GM23248 (cell line): ENCODE measurements around the gene PPHLN1. TPM values are rescaled to one million over a fixed set of nuclear protein-coding genes. Genes with fewer than 3 reads are reported as not detected.
A peak's percentile ranks its signal among the peaks of the same experiment; 100 is the strongest.

Experiments used
- DNase-seq: peaks from one replicate; pipeline ENCODE4 v3.0.0-alpha.2; 2015
- H2AFZ ChIP-seq: fragments of 200-600 bp; sonication (generic); 2 replicates; pipeline ENCODE4 v1.6.1; 2016; ENCODE audit warnings: antibody characterized with exemption
- H3F3A ChIP-seq: fragments of 200-600 bp; sonication (generic); 2 replicates; pipeline ENCODE4 v1.6.1; 2016; ENCODE audit warnings: mild to moderate bottlenecking, antibody characterized with exemption, mixed run types; ENCODE audit not compliant: insufficient read depth
- H3K27ac ChIP-seq: fragments of 200-600 bp; sonication (generic); 2 replicates; pipeline ENCODE4 v1.5.1; 2016; ENCODE audit warnings: mild to moderate bottlenecking
- H3K27me3 ChIP-seq: fragments of 200-600 bp; sonication (generic); replicated peaks from 2 replicates; pipeline ENCODE4 v1.6.1; 2016; ENCODE audit warnings: mild to moderate bottlenecking; ENCODE audit not compliant: insufficient read depth
- H3K36me3 ChIP-seq: fragments of 200-600 bp; sonication (generic); 2 replicates; pipeline ENCODE4 v1.6.1; 2016; ENCODE audit warnings: low read depth, mild to moderate bottlenecking
- H3K4me1 ChIP-seq: fragments of 200-600 bp; sonication (generic); 2 replicates; pipeline ENCODE4 v1.6.1; 2016; ENCODE audit warnings: mild to moderate bottlenecking; ENCODE audit not compliant: insufficient read depth
- H3K4me2 ChIP-seq: fragments of 200-600 bp; sonication (generic); one replicate; pipeline ENCODE4 v1.6.1; 2016; ENCODE audit warnings: mild to moderate bottlenecking; ENCODE audit not compliant: unreplicated experiment
- H3K4me3 ChIP-seq: fragments of 200-600 bp; sonication (generic); 2 replicates; pipeline ENCODE4 v1.5.1; 2016; ENCODE audit warnings: mild to moderate bottlenecking
- H3K79me2 ChIP-seq: fragments of 200-600 bp; sonication (generic); 2 replicates; pipeline ENCODE4 v1.6.1; 2016; ENCODE audit warnings: mild to moderate bottlenecking; ENCODE audit not compliant: insufficient read depth
- H3K9ac ChIP-seq: fragments of 200-600 bp; sonication (generic); 2 replicates; pipeline ENCODE4 v1.6.1; 2016; ENCODE audit warnings: mild to moderate bottlenecking
- H3K9me2 ChIP-seq: fragments of 200-600 bp; sonication (generic); 2 replicates; pipeline ENCODE4 v1.6.1; 2016; ENCODE audit warnings: mixed run types, mild to moderate bottlenecking, moderate library complexity; ENCODE audit not compliant: insufficient read depth
- H3K9me3 ChIP-seq: fragments of 200-600 bp; sonication (generic); one replicate; pipeline ENCODE4 v1.6.1; 2017; ENCODE audit warnings: low read depth
- H4K20me1 ChIP-seq: fragments of 200-600 bp; sonication (generic); 2 replicates; pipeline ENCODE4 v1.6.0; 2016; ENCODE audit not compliant: insufficient read depth
- EZH2 ChIP-seq: fragments of 200-600 bp; sonication (generic); IDR thresholded peaks from 2 replicates; pipeline ENCODE4 v1.6.1; 2018; ENCODE audit warnings: antibody characterized with exemption, mild to moderate bottlenecking; ENCODE audit not compliant: insufficient read depth, poor library complexity, severe bottlenecking
- EZH2phosphoT487 ChIP-seq: fragments of 200-600 bp; sonication (generic); IDR thresholded peaks from 2 replicates; pipeline ENCODE4 v1.6.1; 2018; ENCODE audit warnings: antibody characterized with exemption, moderate library complexity, mild to moderate bottlenecking, low read depth; ENCODE audit not compliant: insufficient read depth
- WGBS, 2 experiments: methylation state at CpG; one replicate each; pipeline ENCODE4 v1.1.6; 2015 to 2017; ENCODE audit warnings: low lambda C conversion rate in 2 of 2, low coverage in 1 of 2; ENCODE audit errors: missing lambda C conversion rate in 2 of 2; 5-methylcytosine and 5-hydroxymethylcytosine counted together
- in situ Hi-C: fragments of 300-500 bp; cut with MboI; formaldehyde crosslinking; loops from 2 replicates; pipeline ENCODE4 v1.15.0; 2020
- polyA plus RNA-seq: library from polyadenylated mRNA; unstranded; fragments of >200 nt; fragmentation: Nextera tagmentation; extraction: Ambion mirVana; gene quantifications from 2 replicates; pipeline ENCODE4 v1.2.1, GENCODE V29; 2016
- total RNA-seq: library from RNA; depleted of rRNA; stranded (reverse); fragments of >200 nt; shearing (Covaris generic); gene quantifications from 2 replicates; pipeline ENCODE4 v1.2.3, GENCODE V29; 2014

Gene PPHLN1
- total and polyA plus RNA-seq, 2 experiments from 2014 or later = 55.3 to 72.0 TPM

- Histone ChIP-seq H4K20me1 (no peaks in the 10 kb centered on the region), H3K36me3 (peaks cover 34% of the 10 kb centered on the region), H3F3A (0 out of 2 replicates have a peak, but pooled peaks cover 32% of the 10 kb centered on the region), H3K27me3 (no peaks in the 10 kb centered on the region), H3K9me2 (no peaks in the 10 kb centered on the region), H2AFZ (no peak overlapping the region), H3K9ac (no peak overlapping the region), H3K4me1 (no peaks in the 10 kb centered on the region), H3K27ac (no peak overlapping the region), H3K9me3 (no peaks in the 10 kb centered on the region), H3K79me2 (peaks cover 37% of the 10 kb centered on the region), H3K4me3 (no peak overlapping the region), H3K4me2 (no peak overlapping the region)
- 94 to 99% methylated on average over 12 of the region's 12 CpGs for WGBS, 2 experiments
- DNase-seq = no peak
- TF ChIP-seq EZH2 (no peak), EZH2phosphoT487 (no peak)
- in situ Hi-C loops = no loop called here
These were observed 133.4 kb downstream of the PPHLN1 start for GRCh38 chr12:42459336-42459847.

DNA sequence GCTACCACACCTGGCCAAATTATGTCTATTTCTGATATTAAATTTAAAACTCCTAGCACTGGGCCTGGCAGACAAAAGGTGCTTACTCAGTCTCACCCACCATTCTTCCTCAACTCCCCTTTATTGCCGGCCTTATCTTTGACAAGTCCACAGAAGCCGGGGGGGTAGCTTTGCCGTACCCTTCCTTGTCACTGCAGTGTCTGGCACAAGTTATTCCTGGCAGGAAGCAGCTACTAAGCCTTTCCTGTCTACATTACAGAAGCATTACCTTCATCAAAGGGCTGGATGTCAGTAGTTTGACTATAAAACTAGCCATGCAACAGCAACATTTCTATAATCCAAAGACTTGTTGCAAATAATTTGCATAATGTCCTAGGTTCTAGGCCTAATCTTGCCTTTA lies 136.5 kb downstream of the PPHLN1 start:
- no peaks in the 10 kb centered on the region for H3K27me3 ChIP-seq
- no peaks in the 10 kb centered on the region for H4K20me1 ChIP-seq
- WGBS, 2 experiments = 84 to 86% methylated on average over 3 of the region's 3 CpGs
- H3K4me2 ChIP-seq = no peak overlapping the region
- peaks cover 51% of the 10 kb centered on the region for H3K79me2 ChIP-seq
- in situ Hi-C loops = no loop called here
- no peak for DNase-seq
- H3K36me3 ChIP-seq = peaks cover 61% of the 10 kb centered on the region
- no peak overlapping the region for H2AFZ ChIP-seq
- no peak overlapping the region for H3K4me3 ChIP-seq
- no peaks in the 10 kb centered on the region for H3K9me3 ChIP-seq
- no peak overlapping the region for H3K9ac ChIP-seq
- 0 out of 2 replicates have a peak, but pooled peaks cover 25% of the 10 kb centered on the region for H3F3A ChIP-seq
- no peaks in the 10 kb centered on the region for H3K9me2 ChIP-seq
- no peaks in the 10 kb centered on the region for H3K4me1 ChIP-seq
- H3K27ac ChIP-seq = no peak overlapping the region
- TF ChIP-seq EZH2 (no peak), EZH2phosphoT487 (no peak)

- no peak overlapping the region for H3K27ac ChIP-seq
- no peaks in the 10 kb centered on the region for H3K9me2 ChIP-seq
- TF ChIP-seq EZH2phosphoT487 (no peak), EZH2 (no peak)
- peaks cover 52% of the 10 kb centered on the region for H3K79me2 ChIP-seq
- 99 to 100% methylated on average over 4 of the region's 4 CpGs for WGBS, 2 experiments
- DNase-seq = no peak
- no peaks in the 10 kb centered on the region for H3K27me3 ChIP-seq
- peaks cover 72% of the 10 kb centered on the region for H3K36me3 ChIP-seq
- no peak overlapping the region for H3K4me3 ChIP-seq
- H2AFZ ChIP-seq = no peak overlapping the region
- no peak overlapping the region for H3K4me2 ChIP-seq
- in situ Hi-C loops = no loop called here
- H3K9ac ChIP-seq = no peak overlapping the region
- 0 out of 2 replicates have a peak, but pooled peaks cover 26% of the 10 kb centered on the region for H3F3A ChIP-seq
- H4K20me1 ChIP-seq = no peaks in the 10 kb centered on the region
- no peaks in the 10 kb centered on the region for H3K9me3 ChIP-seq
- no peaks in the 10 kb centered on the region for H3K4me1 ChIP-seq
These were observed 137.7 kb downstream of the PPHLN1 start for GRCh38 chr12:42463671-42464070.

- in situ Hi-C loops = no loop called here
- no peak overlapping the region for H3K27ac ChIP-seq
- no peaks in the 10 kb centered on the region for H3K9me3 ChIP-seq
- TF ChIP-seq EZH2phosphoT487 (no peak), EZH2 (no peak)
- no peak overlapping the region for H2AFZ ChIP-seq
- DNase-seq = no peak
- H3K4me3 ChIP-seq = no peak overlapping the region
- no peaks in the 10 kb centered on the region for H4K20me1 ChIP-seq
- H3F3A ChIP-seq = peaks cover 22% of the 10 kb centered on the region
- no peaks in the 10 kb centered on the region for H3K27me3 ChIP-seq
- peaks cover 67% of the 10 kb centered on the region for H3K36me3 ChIP-seq
- H3K4me1 ChIP-seq = peaks cover 25% of the 10 kb centered on the region
- WGBS, 2 experiments = 63 to 65% methylated on average over 9 of the region's 9 CpGs
- H3K9ac ChIP-seq = no peak overlapping the region
- H3K79me2 ChIP-seq = peaks cover 68% of the 10 kb centered on the region
- no peak overlapping the region for H3K4me2 ChIP-seq
- H3K9me2 ChIP-seq = no peaks in the 10 kb centered on the region
These were observed 142.4 kb downstream of the PPHLN1 start for GRCh38 chr12:42468341-42468821.

DNA sequence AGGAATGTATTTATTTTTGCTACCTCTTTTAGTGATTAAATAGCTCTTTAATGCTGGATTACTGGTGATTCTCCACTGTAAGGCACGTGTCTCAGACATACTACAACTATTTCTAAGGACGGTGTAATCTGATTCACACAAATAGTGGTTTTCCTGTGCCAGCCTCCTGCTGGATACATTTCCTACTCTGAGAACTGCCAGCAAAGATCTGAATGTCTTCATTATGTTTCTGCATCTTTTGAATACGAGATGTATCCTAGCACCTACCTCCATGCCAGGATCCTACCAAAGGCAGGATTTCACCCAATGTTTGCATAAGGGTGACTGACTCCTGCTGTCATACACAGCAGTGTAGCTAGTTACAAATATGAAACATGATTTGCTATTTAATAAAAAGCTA lies 143.0 kb downstream of the PPHLN1 start:
- peak; percentile 34 for DNase-seq
- TF ChIP-seq EZH2 = no peak
- TF ChIP-seq EZH2phosphoT487 = no peak
- Histone ChIP-seq H3K9ac (no peak overlapping the region), H3K9me2 (no peaks in the 10 kb centered on the region), H3K79me2 (peaks cover 62% of the 10 kb centered on the region), H3K4me3 (no peak overlapping the region), H3K27me3 (no peaks in the 10 kb centered on the region), H3K27ac (no peak overlapping the region), H3F3A (peaks cover 27% of the 10 kb centered on the region), H2AFZ (no peak overlapping the region), H3K4me1 (peaks cover 30% of the 10 kb centered on the region), H3K9me3 (no peaks in the 10 kb centered on the region), H3K36me3 (peaks cover 62% of the 10 kb centered on the region), H4K20me1 (no peaks in the 10 kb centered on the region), H3K4me2 (no peak overlapping the region)
- in situ Hi-C loops = no loop called here
- WGBS, 2 experiments = 52 to 53% methylated on average over 3 of the region's 3 CpGs
